GM21381 (cell line): Measurements from ENCODE around the gene TAS1R3.
A peak's percentile ranks its signal among the peaks of the same experiment; 100 is the strongest.

ENCODE experiments used
- ATAC-seq: cut with Tn5 transposase; IDR thresholded peaks from one replicate; pipeline ENCODE4 v1.9.1; 2021; ENCODE audit warnings: mild to moderate bottlenecking, moderate library complexity; ENCODE audit not compliant: unreplicated experiment

The TAS1R3 gene

DNA sequence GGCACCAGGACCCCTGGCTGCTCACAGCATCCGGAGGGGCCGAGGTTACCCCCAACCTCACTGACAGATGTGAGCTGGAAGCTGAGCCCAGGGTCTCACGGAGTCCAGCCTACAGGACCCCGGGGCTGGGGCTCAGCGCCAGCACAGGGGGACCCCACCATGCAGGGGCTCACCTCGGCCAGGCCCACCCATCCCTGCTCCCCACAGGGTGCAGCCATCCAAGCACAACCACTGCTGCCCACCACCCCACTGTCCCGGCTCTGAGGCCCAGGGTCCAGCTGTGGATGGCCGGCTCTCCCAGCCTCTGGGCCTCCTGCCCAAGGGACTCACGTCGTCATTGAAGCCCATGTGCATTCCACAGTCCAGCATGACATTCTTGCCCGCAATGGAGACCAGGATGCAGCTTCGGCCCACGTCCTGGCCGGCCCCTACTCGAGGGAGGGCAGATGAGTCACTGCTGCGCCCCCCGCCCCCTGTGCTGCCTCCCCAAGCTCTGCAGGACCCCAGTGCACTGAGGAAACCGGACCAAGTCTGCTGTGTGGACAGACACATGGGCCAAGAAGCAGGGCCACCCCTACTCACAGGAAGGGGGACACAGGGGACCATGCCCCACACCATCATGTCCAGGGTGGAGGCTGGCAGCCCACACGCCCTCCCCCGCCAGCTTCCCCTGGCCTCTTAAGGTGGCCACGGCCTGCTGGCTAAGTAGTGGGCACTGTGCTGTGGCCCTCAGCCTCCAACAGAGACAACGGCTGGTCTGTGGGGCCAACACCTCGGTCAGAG is 10.2 kb upstream of the TAS1R3 start:
- no peak for ATAC-seq

DNA sequence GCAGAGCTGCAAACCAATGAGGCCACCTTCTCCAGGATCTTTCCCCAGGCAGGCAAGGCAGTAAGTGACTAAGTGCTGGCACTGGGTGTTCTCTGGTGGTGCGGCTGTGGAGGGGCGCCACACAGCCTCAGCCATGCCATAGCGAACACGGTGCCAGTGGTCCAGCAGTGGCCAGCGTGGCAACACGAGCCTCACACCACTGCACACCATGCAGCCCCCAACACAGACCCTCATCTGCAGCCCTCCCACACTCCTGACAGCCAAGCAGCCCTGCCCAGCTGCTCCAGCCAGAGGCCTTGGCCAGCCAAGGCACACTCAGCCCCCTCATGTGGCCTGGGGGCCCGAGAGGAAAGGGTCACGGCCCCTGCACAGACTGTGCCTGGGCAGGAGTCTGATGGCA is 9.6 kb upstream of the TAS1R3 start:
- ATAC-seq: no peak

DNA sequence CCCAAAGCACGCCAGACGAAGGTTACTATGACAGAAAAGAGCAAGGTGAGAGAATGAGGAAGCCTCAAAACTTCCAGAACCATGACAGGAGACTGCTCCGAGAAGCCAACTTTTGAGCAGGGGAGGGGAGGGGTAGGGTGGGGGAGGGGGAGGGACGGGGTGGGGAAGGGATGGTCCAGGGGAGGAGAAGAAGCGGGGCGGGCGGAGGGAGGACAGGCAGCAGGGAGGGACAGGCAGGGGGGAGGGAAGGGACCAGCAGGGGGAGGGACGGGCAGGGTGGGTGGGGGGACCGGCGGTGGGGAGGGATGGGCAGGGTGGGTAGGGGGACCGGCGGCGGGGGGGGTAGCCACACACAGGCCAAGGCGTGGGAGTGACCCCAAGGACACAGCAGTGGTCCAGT is 8.7 kb upstream of the TAS1R3 start:
- ATAC-seq: no peak

DNA sequence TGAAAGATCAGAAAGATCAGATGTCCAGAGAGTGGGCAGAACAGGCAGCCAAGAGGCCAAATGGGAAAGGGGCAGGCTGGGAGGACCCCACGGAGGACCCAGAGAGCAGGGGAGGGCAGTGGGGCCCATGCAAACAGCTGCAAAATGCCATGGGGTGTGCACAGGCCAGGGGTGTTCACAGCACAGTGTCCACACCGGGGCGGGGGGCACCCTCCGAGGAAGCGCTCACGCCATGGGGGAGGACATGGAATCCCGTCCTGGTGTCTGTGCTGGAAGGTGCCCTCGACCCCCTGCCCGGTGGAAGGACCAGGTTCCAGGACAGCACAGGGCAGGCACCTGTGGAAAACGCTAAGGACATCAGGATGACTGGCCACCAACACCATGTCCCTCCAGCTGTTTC is 8.1 kb upstream of the TAS1R3 start:
- ATAC-seq: no peak

DNA sequence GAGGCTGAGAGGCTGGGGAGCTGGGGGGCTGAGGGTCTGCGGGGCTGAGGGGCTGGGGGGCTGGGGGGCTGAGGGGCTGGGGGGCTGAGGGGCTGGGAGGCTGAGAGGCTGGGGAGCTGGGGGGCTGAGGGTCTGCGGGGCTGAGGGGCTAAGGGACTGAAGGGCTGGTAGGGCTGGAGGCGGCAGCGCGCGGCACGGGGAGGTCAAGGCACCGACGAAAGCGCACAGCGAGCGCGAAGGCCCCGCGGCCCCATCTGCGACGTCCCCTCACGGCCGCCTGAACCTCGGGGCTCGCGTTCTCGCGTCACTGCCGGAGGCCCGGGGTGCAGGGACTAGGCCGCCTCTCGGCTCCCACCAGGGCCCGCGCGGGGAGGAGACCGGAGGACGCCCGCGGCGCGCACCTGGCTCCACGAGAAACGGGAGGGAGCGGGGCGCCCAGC is 7.0 kb upstream of the TAS1R3 start:
- ATAC-seq: no peak

DNA sequence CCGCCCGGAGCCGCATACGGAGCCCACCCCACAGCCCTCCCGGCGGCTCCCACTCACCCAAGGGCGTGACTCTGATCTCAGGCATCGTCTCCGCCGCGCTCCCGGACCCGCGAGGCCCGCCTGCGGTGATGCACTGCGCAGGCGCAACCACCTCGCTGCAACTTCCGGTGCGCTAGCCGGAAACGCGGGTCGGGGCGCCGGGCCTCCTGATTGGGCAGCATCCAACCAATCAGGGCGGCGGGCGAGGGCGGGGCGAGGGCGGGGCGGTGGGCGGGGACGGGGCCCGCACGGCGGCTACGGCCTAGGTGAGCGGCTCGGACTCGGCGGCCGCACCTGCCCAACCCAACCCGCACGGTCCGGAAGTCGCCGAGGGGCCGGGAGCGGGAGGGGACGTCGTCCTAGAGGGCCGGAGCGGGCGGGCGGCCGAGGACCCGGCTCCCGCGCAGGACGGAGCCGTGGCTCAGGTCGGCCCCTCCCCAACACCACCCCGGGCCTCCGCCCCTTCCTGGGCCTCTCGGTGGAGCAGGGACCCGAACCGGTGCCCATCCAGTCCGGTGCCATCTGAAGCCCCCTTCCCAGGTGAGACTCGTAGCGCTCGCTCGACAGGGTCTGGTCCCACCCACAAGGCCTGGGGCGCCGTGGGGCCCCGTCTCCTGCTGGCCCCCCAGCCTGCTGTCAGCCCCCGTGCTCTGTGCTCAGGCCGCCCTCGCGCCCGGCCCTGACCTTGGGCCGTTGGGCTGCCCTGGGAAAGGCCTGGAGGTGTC is 6.4 kb upstream of the TAS1R3 start, which contains the start of the genes CPTP and INTS11:
Gene CPTP (plus strand): TSS at position 279 of the 764 bp plus-strand sequence. CDS start 2,109 bp downstream, outside the sequence.
Gene INTS11 (minus strand): TSS at position 137 of the 764 bp plus-strand sequence. CDS start 52 bp downstream, at position 85.
- peak; percentile 69 for ATAC-seq

DNA sequence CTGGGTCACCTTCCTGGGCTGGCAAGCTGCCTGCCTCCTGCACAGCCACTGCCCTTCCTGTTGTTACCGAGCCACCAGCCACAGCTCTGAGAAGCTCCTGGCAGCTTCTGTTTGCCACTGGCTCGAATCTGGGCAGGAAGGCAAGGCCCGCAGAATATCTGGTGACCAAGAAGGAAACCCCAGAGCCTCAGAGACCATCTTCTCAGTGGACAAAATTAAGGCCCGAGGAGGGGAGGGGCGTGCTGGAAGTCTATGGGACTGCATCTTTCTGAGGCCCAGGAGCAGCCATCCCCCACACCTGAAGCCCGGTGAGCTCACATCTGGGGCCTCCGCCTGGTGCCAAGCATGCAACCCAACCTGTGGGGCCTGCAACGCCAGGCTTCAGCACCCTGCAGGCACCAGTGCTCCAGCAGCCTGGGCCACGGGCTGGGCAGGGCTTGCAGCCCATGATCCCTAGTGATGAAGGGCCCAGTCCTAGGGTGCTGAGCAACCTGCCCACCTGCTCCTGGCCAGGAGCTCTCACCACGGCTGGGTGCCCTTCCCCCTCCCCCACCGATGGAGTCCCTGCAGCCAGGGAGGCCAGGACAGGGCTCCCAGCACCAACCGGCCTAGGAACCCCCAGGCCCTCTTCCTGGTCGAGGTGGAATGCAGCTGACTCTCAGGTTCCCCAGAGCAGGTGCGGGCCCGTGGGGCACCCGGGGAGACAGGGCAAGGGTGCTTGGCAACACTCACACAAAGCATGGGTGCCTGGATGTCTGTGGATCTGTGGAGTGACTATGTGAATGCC is 5.6 kb upstream of the TAS1R3 start:
- ATAC-seq: no peak

DNA sequence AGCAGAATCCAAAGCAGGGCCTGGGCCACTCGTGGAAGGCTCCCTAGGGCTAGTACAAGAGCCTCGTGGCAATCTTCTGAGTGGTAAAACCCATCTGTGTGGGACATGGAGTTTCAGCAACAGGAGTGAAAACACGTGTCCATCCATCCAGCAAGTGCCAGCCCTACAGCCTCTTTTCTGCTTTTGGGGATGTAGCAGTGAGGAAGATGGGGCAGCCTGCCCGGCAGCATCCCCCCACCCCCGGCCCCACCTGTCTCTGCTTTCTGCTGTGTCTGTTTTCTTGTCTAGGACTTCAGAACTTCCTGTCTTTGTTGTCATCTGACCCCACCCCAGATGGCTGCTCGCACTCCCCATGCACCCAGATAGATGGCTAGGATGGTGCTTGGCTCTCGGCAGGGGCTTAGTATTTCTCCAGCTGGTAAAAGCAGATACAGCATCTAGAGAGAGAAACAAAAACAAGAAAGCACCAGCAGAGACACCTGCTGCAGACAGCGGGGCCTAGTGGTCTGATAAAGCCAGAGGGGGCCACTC is 4.9 kb upstream of the TAS1R3 start:
- ATAC-seq: no peak

DNA sequence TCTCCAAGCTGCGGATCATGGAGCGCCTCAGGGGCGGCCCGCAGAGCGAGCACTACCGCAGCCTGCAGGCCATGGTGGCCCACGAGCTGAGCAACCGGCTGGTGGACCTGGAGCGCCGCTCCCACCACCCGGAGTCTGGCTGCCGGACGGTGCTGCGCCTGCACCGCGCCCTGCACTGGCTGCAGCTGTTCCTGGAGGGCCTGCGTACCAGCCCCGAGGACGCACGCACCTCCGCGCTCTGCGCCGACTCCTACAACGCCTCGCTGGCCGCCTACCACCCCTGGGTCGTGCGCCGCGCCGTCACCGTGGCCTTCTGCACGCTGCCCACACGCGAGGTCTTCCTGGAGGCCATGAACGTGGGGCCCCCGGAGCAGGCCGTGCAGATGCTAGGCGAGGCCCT is 3.8 kb upstream of the TAS1R3 start:
- ATAC-seq: no peak

DNA sequence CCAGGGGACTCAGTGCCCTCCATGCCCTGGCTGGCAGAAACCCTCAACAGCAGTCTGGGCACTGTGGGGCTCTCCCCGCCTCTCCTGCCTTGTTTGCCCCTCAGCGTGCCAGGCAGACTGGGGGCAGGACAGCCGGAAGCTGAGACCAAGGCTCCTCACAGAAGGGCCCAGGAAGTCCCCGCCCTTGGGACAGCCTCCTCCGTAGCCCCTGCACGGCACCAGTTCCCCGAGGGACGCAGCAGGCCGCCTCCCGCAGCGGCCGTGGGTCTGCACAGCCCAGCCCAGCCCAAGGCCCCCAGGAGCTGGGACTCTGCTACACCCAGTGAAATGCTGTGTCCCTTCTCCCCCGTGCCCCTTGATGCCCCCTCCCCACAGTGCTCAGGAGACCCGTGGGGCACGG is 2.8 kb upstream of the TAS1R3 start:
- no peak for ATAC-seq

DNA sequence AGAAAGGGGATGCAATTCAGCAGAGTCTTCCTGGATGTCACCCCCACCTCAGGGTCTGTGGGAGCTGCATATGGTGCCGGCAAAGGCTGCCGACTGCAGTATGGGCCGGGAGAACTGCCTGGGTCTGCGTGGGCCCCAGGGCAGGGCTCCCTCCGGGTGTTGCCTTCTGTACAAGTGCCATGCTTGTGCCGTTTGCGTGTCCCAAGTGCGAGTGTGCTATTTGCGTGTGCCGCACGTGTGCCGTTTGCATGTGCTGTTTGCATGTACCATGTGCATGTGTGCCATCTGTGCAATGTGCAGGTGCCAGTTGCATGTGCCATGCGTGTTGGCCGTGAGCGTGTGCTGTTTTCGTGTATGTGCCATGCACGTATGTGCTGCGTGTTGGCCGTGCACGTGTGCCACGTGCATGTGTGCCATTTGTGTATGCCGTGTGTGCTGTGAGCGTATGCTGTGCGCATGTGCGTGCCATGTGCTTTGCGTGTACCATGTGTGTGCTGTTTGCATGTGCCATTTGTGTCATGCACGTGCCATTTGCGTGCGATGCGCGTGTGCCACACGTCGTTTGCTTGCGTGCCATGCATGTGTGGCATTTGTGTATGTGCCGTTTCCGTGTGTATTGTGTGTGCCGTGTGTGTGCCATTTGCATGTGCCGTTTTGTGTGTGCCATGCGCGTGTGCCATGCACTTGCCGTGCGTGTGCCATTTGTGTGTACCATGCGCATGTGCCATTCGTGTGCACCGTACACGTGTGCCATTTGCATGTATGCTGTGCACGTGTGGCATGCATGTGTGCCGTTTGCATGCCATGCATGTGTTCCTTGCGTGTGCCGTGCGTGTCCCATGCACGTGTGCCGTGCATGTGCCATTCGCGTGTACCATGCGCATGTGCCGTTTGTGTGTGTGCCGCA is 1.5 kb upstream of the TAS1R3 start:
- no peak for ATAC-seq

DNA sequence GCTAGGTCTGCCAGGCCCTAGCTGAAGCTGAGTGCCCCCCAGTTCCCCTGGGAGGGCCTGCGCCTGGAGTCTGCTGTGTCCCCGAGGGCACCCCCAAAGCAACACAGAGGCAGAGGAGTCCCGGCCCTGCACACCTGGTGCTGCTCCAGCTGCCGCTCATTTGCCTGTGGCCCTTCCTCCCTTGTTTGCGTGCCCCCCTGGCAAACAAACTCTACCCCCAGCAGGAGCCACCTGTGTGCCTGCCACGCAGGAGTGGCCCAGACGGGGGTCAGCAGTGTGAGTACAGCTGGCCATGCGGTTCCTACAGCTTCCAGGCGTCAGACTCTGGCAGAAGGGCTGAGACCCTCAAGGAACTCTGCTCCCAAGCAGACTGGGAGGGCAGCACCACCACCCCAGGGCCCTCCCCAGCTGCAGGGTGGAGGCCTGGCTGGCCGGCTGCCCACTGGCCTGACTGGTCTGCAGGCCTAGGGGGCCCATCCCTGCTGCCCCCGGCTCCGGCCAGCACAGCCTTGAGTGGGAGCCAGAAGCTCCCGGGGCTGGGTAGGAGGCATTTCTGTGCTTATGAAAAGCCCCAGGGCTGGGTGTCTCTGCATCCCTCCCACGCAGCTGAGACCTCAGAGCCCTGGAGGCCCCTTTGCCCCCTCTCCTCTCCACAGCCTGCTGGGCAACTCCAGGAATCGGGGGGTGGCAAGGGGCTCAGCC is 563 bp upstream of the TAS1R3 start:
- ATAC-seq: no peak

DNA sequence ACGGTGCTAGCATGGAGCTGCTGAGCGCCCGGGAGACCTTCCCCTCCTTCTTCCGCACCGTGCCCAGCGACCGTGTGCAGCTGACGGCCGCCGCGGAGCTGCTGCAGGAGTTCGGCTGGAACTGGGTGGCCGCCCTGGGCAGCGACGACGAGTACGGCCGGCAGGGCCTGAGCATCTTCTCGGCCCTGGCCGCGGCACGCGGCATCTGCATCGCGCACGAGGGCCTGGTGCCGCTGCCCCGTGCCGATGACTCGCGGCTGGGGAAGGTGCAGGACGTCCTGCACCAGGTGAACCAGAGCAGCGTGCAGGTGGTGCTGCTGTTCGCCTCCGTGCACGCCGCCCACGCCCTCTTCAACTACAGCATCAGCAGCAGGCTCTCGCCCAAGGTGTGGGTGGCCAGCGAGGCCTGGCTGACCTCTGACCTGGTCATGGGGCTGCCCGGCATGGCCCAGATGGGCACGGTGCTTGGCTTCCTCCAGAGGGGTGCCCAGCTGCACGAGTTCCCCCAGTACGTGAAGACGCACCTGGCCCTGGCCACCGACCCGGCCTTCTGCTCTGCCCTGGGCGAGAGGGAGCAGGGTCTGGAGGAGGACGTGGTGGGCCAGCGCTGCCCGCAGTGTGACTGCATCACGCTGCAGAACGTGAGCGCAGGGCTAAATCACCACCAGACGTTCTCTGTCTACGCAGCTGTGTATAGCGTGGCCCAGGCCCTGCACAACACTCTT is 1.1 kb downstream of the TAS1R3 start:
- no peak for ATAC-seq

DNA sequence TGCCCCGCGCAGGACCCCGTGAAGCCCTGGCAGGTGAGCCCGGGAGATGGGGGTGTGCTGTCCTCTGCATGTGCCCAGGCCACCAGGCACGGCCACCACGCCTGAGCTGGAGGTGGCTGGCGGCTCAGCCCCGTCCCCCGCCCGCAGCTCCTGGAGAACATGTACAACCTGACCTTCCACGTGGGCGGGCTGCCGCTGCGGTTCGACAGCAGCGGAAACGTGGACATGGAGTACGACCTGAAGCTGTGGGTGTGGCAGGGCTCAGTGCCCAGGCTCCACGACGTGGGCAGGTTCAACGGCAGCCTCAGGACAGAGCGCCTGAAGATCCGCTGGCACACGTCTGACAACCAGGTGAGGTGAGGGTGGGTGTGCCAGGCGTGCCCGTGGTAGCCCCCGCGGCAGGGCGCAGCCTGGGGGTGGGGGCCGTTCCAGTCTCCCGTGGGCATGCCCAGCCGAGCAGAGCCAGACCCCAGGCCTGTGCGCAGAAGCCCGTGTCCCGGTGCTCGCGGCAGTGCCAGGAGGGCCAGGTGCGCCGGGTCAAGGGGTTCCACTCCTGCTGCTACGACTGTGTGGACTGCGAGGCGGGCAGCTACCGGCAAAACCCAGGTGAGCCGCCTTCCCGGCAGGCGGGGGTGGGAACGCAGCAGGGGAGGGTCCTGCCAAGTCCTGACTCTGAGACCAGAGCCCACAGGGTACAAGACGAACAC is 1.8 kb downstream of the TAS1R3 start:
- ATAC-seq: no peak

DNA sequence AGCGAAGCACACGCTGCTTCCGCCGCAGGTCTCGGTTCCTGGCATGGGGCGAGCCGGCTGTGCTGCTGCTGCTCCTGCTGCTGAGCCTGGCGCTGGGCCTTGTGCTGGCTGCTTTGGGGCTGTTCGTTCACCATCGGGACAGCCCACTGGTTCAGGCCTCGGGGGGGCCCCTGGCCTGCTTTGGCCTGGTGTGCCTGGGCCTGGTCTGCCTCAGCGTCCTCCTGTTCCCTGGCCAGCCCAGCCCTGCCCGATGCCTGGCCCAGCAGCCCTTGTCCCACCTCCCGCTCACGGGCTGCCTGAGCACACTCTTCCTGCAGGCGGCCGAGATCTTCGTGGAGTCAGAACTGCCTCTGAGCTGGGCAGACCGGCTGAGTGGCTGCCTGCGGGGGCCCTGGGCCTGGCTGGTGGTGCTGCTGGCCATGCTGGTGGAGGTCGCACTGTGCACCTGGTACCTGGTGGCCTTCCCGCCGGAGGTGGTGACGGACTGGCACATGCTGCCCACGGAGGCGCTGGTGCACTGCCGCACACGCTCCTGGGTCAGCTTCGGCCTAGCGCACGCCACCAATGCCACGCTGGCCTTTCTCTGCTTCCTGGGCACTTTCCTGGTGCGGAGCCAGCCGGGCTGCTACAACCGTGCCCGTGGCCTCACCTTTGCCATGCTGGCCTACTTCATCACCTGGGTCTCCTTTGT is 2.6 kb downstream of the TAS1R3 start:
- no peak for ATAC-seq

DNA sequence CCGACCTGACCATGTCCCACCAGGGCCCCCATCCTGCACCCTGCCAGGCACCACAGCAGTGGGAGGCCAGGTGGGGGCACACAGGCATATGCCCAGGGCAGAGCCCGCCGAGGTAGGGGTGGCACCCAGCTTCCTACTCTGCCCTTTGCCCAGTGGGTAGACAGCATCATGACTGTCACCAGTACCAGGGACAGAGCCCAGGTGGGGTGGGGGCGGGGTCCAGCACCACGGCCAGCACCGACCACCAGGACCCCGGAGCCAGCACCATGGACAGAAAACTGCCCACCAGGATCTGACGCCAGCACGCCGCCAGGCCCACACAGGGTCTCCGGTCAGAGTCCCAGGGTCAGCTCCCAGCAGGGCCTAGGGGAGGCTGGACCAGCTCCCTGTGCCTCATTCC is 3.8 kb downstream of the TAS1R3 start:
- ATAC-seq: no peak

DNA sequence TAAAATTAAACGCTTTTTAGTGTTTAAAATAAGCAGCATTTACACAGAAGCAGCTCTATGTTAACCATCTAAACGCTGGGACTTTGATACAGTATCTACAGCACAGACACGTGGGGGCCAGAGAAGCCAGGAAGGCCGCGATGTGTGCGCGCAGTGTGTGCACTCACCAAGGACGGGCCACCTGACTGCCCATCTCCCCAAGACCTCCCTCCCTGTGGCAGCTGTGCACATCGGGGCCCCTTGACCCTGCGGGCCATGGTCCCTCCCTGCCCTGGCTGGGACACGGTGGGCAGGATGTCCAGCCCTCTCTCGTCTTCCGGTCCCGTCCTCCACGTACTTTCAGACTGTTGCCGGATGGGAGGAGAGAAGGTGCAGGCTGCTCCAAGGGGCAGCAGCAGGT is 4.2 kb downstream of the TAS1R3 start:
- no peak for ATAC-seq
